Skeletal muscle tissue (tissue), 4 donors: ENCODE measurements around the gene GJC1. TPM values are rescaled to one million over a fixed set of nuclear protein-coding genes. Genes with fewer than 3 reads are reported as not detected.
A peak's percentile ranks its signal among the peaks of the same experiment; 100 is the strongest.

Source experiments
- H3K27ac ChIP-seq: one replicate; pipeline ENCODE4 v1.7.0; 2013; ENCODE audit warnings: mild to moderate bottlenecking, low read depth, low read length, inconsistent platforms
- H3K27me3 ChIP-seq, 3 donors: one replicate each; pipeline ENCODE4 v1.7.0; 2013; ENCODE audit warnings: low read length in 3 of 3; ENCODE audit not compliant: control insufficient read depth in 3 of 3, insufficient read depth in 3 of 3
- H3K36me3 ChIP-seq, 3 donors: one replicate each; pipeline ENCODE4 v1.7.0; 2013; ENCODE audit warnings: low read length in 3 of 3; ENCODE audit not compliant: control insufficient read depth in 3 of 3, insufficient read depth in 3 of 3
- H3K4me1 ChIP-seq, 3 donors: one replicate each; pipeline ENCODE4 v1.7.0; 2013; ENCODE audit warnings: low read length in 3 of 3, mild to moderate bottlenecking in 3 of 3; ENCODE audit not compliant: control insufficient read depth in 3 of 3, insufficient read depth in 3 of 3
- H3K4me3 ChIP-seq, 3 donors: one replicate each; pipeline ENCODE4 v1.7.0; 2013; ENCODE audit warnings: low read length in 3 of 3
- H3K9ac ChIP-seq, 3 donors: one replicate each; pipeline ENCODE4 v1.7.0; 2013; ENCODE audit warnings: low read length in 3 of 3, mild to moderate bottlenecking in 3 of 3, moderate library complexity in 2 of 3, low read depth in 1 of 3
- H3K9me3 ChIP-seq, 3 donors: one replicate each; pipeline ENCODE4 v1.7.0; 2013; ENCODE audit warnings: low read length in 3 of 3; ENCODE audit not compliant: control insufficient read depth in 3 of 3
- total RNA-seq: library from RNA; depleted of rRNA; stranded (reverse); fragments of >200 nt; gene quantifications from one replicate; pipeline ENCODE4 v1.2.3, GENCODE V29; 2014
- donor health status: Osteomylitis.

Gene GJC1
- total RNA-seq, 1 donor from 2014 or later = 24.5 TPM

- Histone ChIP-seq H3K27me3 (peaks cover 0 to 4% (median 2%) of the 10 kb centered on the region in 3 donors), H3K4me1 (no peaks in the 10 kb centered on the region), H3K9ac (no peak overlapping the region), H3K4me3 (no peak overlapping the region), H3K27ac (no peak overlapping the region), H3K9me3 (no peaks in the 10 kb centered on the region), H3K36me3 (no peaks in the 10 kb centered on the region)
These were observed 21.9 kb downstream of the GJC1 start for GRCh38 chr17:44808156-44808555.

- H3K27ac ChIP-seq = no peak overlapping the region
- no peak overlapping the region for H3K9ac ChIP-seq
- H3K9me3 ChIP-seq = no peaks in the 10 kb centered on the region
- H3K27me3 ChIP-seq = peaks cover 0 to 4% (median 2%) of the 10 kb centered on the region in 3 donors
- no peaks in the 10 kb centered on the region for H3K36me3 ChIP-seq
- no peak overlapping the region for H3K4me3 ChIP-seq
- H3K4me1 ChIP-seq = no peaks in the 10 kb centered on the region
These were observed 22.3 kb downstream of the GJC1 start for GRCh38 chr17:44807817-44808155.

GRCh38 chr17:44807093-44807816, 22.8 kb downstream of the GJC1 start:
- H3K36me3 ChIP-seq = no peaks in the 10 kb centered on the region
- no peak overlapping the region for H3K27ac ChIP-seq

GRCh38 chr17:44804302-44805089, 25.6 kb downstream of the GJC1 start:
- Histone ChIP-seq H3K9me3 (no peaks in the 10 kb centered on the region), H3K27me3 (peaks cover 0 to 2% (median 0%) of the 10 kb centered on the region in 3 donors), H3K4me3 (no peak overlapping the region), H3K36me3 (no peaks in the 10 kb centered on the region), H3K9ac (no peak overlapping the region), H3K27ac (no peak overlapping the region), H3K4me1 (no peaks in the 10 kb centered on the region)

More at GRCh38 chr17:44807093-44807816, 22.8 kb downstream of the GJC1 start:
- Histone ChIP-seq H3K9me3 (no peaks in the 10 kb centered on the region), H3K4me1 (no peaks in the 10 kb centered on the region), H3K27me3 (peaks cover 0 to 4% (median 2%) of the 10 kb centered on the region in 3 donors), H3K4me3 (no peak overlapping the region), H3K9ac (no peak overlapping the region)

- Histone ChIP-seq H3K36me3 (no peaks in the 10 kb centered on the region), H3K27ac (no peak overlapping the region), H3K4me1 (no peaks in the 10 kb centered on the region), H3K4me3 (no peak overlapping the region), H3K9ac (no peak overlapping the region), H3K27me3 (peaks cover 0 to 5% (median 0%) of the 10 kb centered on the region in 3 donors), H3K9me3 (no peaks in the 10 kb centered on the region)
These were observed 28.2 kb downstream of the GJC1 start for GRCh38 chr17:44801880-44802279.

GRCh38 chr17:44798356-44798755, 31.7 kb downstream of the GJC1 start:
- Histone ChIP-seq H3K4me1 (peaks cover 5 to 9% (median 8%) of the 10 kb centered on the region in 3 donors), H3K27me3 (peaks cover 0 to 3% (median 0%) of the 10 kb centered on the region in 3 donors), H3K9ac (no peak overlapping the region), H3K4me3 (no peak overlapping the region), H3K36me3 (no peaks in the 10 kb centered on the region), H3K9me3 (no peaks in the 10 kb centered on the region), H3K27ac (peak overlapping the region; percentile 36)

- H3K36me3 ChIP-seq = no peaks in the 10 kb centered on the region
- H3K9ac ChIP-seq = no peak overlapping the region
- no peaks in the 10 kb centered on the region for H3K9me3 ChIP-seq
- H3K27me3 ChIP-seq = peaks cover 0 to 3% (median 0%) of the 10 kb centered on the region in 3 donors
- peak overlapping the region; percentile 36 for H3K27ac ChIP-seq
- H3K4me1 ChIP-seq = peaks cover 5 to 9% (median 8%) of the 10 kb centered on the region in 3 donors
- no peak overlapping the region for H3K4me3 ChIP-seq
These were observed 32.3 kb downstream of the GJC1 start for GRCh38 chr17:44797802-44798201.

GRCh38 chr17:44796731-44797130, 33.4 kb downstream of the GJC1 start:
- H3K4me1 ChIP-seq = peaks cover 5 to 9% (median 8%) of the 10 kb centered on the region in 3 donors
- no peak overlapping the region for H3K27ac ChIP-seq
- H3K4me3 ChIP-seq = no peak overlapping the region
- H3K9ac ChIP-seq = no peak overlapping the region
- no peaks in the 10 kb centered on the region for H3K36me3 ChIP-seq
- no peaks in the 10 kb centered on the region for H3K9me3 ChIP-seq
- peaks cover 0 to 3% (median 0%) of the 10 kb centered on the region in 3 donors for H3K27me3 ChIP-seq

GRCh38 chr17:44795928-44796327, 34.2 kb downstream of the GJC1 start:
- peak overlapping the region in 1 of 3 donors; percentile 20 for H3K9ac ChIP-seq
- H3K9me3 ChIP-seq = no peaks in the 10 kb centered on the region
- H3K27ac ChIP-seq = no peak overlapping the region
- no peaks in the 10 kb centered on the region for H3K36me3 ChIP-seq
- no peak overlapping the region for H3K4me3 ChIP-seq
- H3K4me1 ChIP-seq = peaks cover 5 to 9% (median 8%) of the 10 kb centered on the region in 3 donors
- peaks cover 0 to 3% (median 0%) of the 10 kb centered on the region in 3 donors for H3K27me3 ChIP-seq

GRCh38 chr17:44795421-44795820, 34.7 kb downstream of the GJC1 start:
- H3K4me3 ChIP-seq = no peak overlapping the region
- peak overlapping the region; percentile 41 for H3K27ac ChIP-seq
- H3K9me3 ChIP-seq = no peaks in the 10 kb centered on the region
- peaks cover 0 to 3% (median 0%) of the 10 kb centered on the region in 3 donors for H3K27me3 ChIP-seq
- peaks cover 5 to 9% (median 8%) of the 10 kb centered on the region in 3 donors for H3K4me1 ChIP-seq
- no peak overlapping the region for H3K9ac ChIP-seq
- H3K36me3 ChIP-seq = no peaks in the 10 kb centered on the region
